ENCODE measurements around the gene NCMAP. TPM values are rescaled to one million over a fixed set of nuclear protein-coding genes. Genes with fewer than 3 reads are reported as not detected.
A peak's percentile ranks its signal among the peaks of the same experiment; 100 is the strongest.
"Not testable (repeated sequence)": the region's sequence is repeated elsewhere in the genome, so short reads cannot be mapped to it uniquely, and the experiment has no call there.

NCMAP gene
- total RNA-seq, 1 donor from 2014 or later, result 9.2 TPM

GRCh38 chr1:24526940-24527542 is 28.8 kb upstream of the NCMAP start:
- DNase-seq, result no peak
- intact Hi-C loops (cut with DNase I), result no loop called here
- H3K27ac ChIP-seq, result no peak overlapping the region
- no peaks in the 10 kb centered on the region for H3K27me3 ChIP-seq (ENCODE audit: low read depth)
- ATAC-seq, result no peak
- TF ChIP-seq CTCF (IDR thresholded peaks at IDR 0.05), result peak; percentile 50
- no peaks in the 10 kb centered on the region for H3K9me3 ChIP-seq
- H3K4me1 ChIP-seq, result no peaks in the 10 kb centered on the region
- H3K4me3 ChIP-seq, result no peak overlapping the region
- no peaks in the 10 kb centered on the region for H3K36me3 ChIP-seq

- Histone ChIP-seq H3K36me3 (peaks cover 12% of the 10 kb centered on the region), H3K27ac (no peak overlapping the region), H3K27me3 (ENCODE audit: low read depth) (no peaks in the 10 kb centered on the region), H3K9me3 (no peaks in the 10 kb centered on the region), H3K4me3 (no peak overlapping the region), H3K4me1 (no peaks in the 10 kb centered on the region)
- TF ChIP-seq CTCF (IDR thresholded peaks at IDR 0.05), result no peak
- ATAC-seq, result no peak
- intact Hi-C loops (cut with DNase I), result no loop called here
- DNase-seq, result no peak
Measured at GRCh38 chr1:24528744-24529143, 27.1 kb upstream of the NCMAP start.

- intact Hi-C loops (cut with DNase I); H3K27me3 ChIP-seq (ENCODE audit: low read depth); H3K27ac ChIP-seq; ATAC-seq; H3K4me3 ChIP-seq; H3K9me3 ChIP-seq; H3K4me1 ChIP-seq; DNase-seq: not testable (repeated sequence)
- H3K36me3 ChIP-seq, result peaks cover 13% of the 10 kb centered on the region
Measured at GRCh38 chr1:24529292-24529691, 26.6 kb upstream of the NCMAP start.

- H3K9me3 ChIP-seq, result no peaks in the 10 kb centered on the region
- H3K36me3 ChIP-seq, result peaks cover 26% of the 10 kb centered on the region
- H3K27ac ChIP-seq, result peak overlapping the region; percentile 51
- no peaks in the 10 kb centered on the region for H3K4me1 ChIP-seq
- TF ChIP-seq CTCF (IDR thresholded peaks at IDR 0.05), result no peak
- no peaks in the 10 kb centered on the region for H3K27me3 ChIP-seq (ENCODE audit: low read depth)
- no peak for DNase-seq
- peak overlapping the region; percentile 36 for H3K4me3 ChIP-seq
- ATAC-seq, result peak; percentile 51 to 52
- intact Hi-C loops (cut with DNase I), result no loop called here
Measured at GRCh38 chr1:24535021-24535424, 20.9 kb upstream of the NCMAP start.

GRCh38 chr1:24535778-24536177 is 20.1 kb upstream of the NCMAP start:
- DNase-seq, result no peak
- no peak overlapping the region for H3K4me3 ChIP-seq
- H3K4me1 ChIP-seq, result no peaks in the 10 kb centered on the region
- intact Hi-C loops (cut with DNase I), result no loop called here
- no peak for ATAC-seq
- H3K9me3 ChIP-seq, result no peaks in the 10 kb centered on the region
- no peak for TF ChIP-seq CTCF (IDR thresholded peaks at IDR 0.05)
- peaks cover 26% of the 10 kb centered on the region for H3K36me3 ChIP-seq
- H3K27me3 ChIP-seq (ENCODE audit: low read depth), result no peaks in the 10 kb centered on the region
- peak overlapping the region; percentile 31 for H3K27ac ChIP-seq

GRCh38 chr1:24536391-24536840 is 19.5 kb upstream of the NCMAP start:
- H3K27me3 ChIP-seq (ENCODE audit: low read depth), result no peaks in the 10 kb centered on the region
- no peak for TF ChIP-seq CTCF (IDR thresholded peaks at IDR 0.05)
- H3K4me1 ChIP-seq, result peaks cover 3% of the 10 kb centered on the region
- no peak for DNase-seq
- no peaks in the 10 kb centered on the region for H3K9me3 ChIP-seq
- H3K27ac ChIP-seq, result peak overlapping the region; percentile 31
- no peak overlapping the region for H3K4me3 ChIP-seq
- intact Hi-C loops (cut with DNase I), result no loop called here
- peak; percentile 72 to 81 for ATAC-seq
- peaks cover 26% of the 10 kb centered on the region for H3K36me3 ChIP-seq
